A549 (cell line): ENCODE results near the gene SPRYD4. TPM values are rescaled to one million over a fixed set of nuclear protein-coding genes. Genes with fewer than 3 reads are reported as not detected.

Source experiments
- ATAC-seq, 2 experiments: fragments of 200-7000 bp in 1 of 2; fragments of >200 bp in 1 of 2; cut with Nextera tagmentation in 1 of 2; cut with Tn5 transposase in 1 of 2; 3 replicates each; pipeline versions ENCODE4 v1.8.0 to v1.9.1; 2018 to 2020; ENCODE audit warnings: mild to moderate bottlenecking in 1 of 2, moderate library complexity in 1 of 2
- CTCF ChIA-PET: fragments of 300-600 bp; sonication (Branson Sonifier 250); formaldehyde crosslinking; extraction: SDS; loops from one replicate; lab custom pipeline; 2021; ENCODE audit warnings: antibody characterized with exemption, inconsistent platforms; lab: Yijun Ruan, JAX
- POLR2A ChIA-PET: fragments of 350-600 bp; formaldehyde crosslinking; extraction: SDS; loops from one replicate; lab custom pipeline; 2021; ENCODE audit warnings: antibody characterized with exemption, inconsistent platforms; lab: Yijun Ruan, JAX
- DNase-seq, 2 experiments: peaks; one replicate each; pipeline versions ENCODE4 v3.0.0 to v3.0.0-alpha.2; 2011 to 2016; ENCODE audit warnings: low read depth in 1 of 2, low spot score in 1 of 2
- FAIRE-seq: peaks from 2 replicates; lab custom pipeline; 2011; peaks lifted over from hg19 to GRCh38; lab: Jason Lieb, UNC
- H3K27ac ChIP-seq, 2 experiments: fragments of >200 bp; sonication (Bioruptor Twin); formaldehyde crosslinking; 3 replicates each; pipeline ENCODE4 v1.5.1; 2016 to 2017
- H3K4me1 ChIP-seq: fragments of >200 bp; sonication (Bioruptor Twin); formaldehyde crosslinking; 3 replicates; pipeline ENCODE4 v1.6.1; 2016
- H3K4me2 ChIP-seq: fragments of >200 bp; sonication (Bioruptor Twin); formaldehyde crosslinking; 3 replicates; pipeline ENCODE4 v1.6.1; 2016
- H3K4me3 ChIP-seq: fragments of >200 bp; sonication (Bioruptor Twin); formaldehyde crosslinking; 3 replicates; pipeline ENCODE4 v1.5.1; 2016
- H3K9me3 ChIP-seq: fragments of >200 bp; sonication (Bioruptor Twin); formaldehyde crosslinking; 3 replicates; pipeline ENCODE4 v1.6.1; 2016
- CTCF ChIP-seq: fragments of >200 bp; sonication (Bioruptor Twin); formaldehyde crosslinking; IDR thresholded peaks from 3 replicates; pipeline ENCODE4 v1.5.1; 2016
- EHMT2 ChIP-seq: fragments of 200-600 bp; sonication (generic); IDR thresholded peaks from 2 replicates; pipeline ENCODE4 v1.6.1; 2016; ENCODE audit warnings: antibody characterized with exemption, low read depth, mild to moderate bottlenecking, moderate library complexity
- JUN ChIP-seq, 2 experiments: fragments of >200 bp; sonication (Bioruptor Twin); formaldehyde crosslinking; IDR thresholded peaks; 2 replicates in 1 of 2; 3 replicates in 1 of 2; pipeline ENCODE4 v1.6.1; 2016 to 2017
- KDM1A ChIP-seq: fragments of 200-600 bp; sonication (generic); IDR thresholded peaks from 2 replicates; pipeline ENCODE4 v1.6.1; 2016; ENCODE audit warnings: low read depth, mild to moderate bottlenecking
- MAZ ChIP-seq: fragments of 150-350 bp; IDR thresholded peaks from 2 replicates; pipeline ENCODE4 v1.6.1; 2014; ENCODE audit warnings: antibody characterized with exemption, low read depth, low read length, borderline replicate concordance
- NPAS2 ChIP-seq: fragments of 250-450 bp; sonication (Bioruptor Pico); IDR thresholded peaks from 2 replicates; pipeline ENCODE4 v1.8.0; 2022; ENCODE audit warnings: mild to moderate bottlenecking, moderate library complexity, borderline replicate concordance
- PBX3 ChIP-seq: IDR thresholded peaks from 2 replicates; pipeline ENCODE4 v1.6.1; 2012
- PHF8 ChIP-seq: fragments of 200-600 bp; sonication (generic); IDR thresholded peaks from 2 replicates; pipeline ENCODE4 v1.6.1; 2016; ENCODE audit warnings: low read depth, mild to moderate bottlenecking, antibody characterized with exemption, moderate library complexity, borderline replicate concordance
- RCOR1 ChIP-seq: fragments of 150-350 bp; IDR thresholded peaks from 2 replicates; pipeline ENCODE4 v1.6.1; 2014; ENCODE audit warnings: antibody characterized with exemption, low read length, low read depth
- REST ChIP-seq: fragments of 200-600 bp; sonication (generic); IDR thresholded peaks from 2 replicates; pipeline ENCODE4 v1.6.1; 2016; ENCODE audit warnings: antibody characterized with exemption, mild to moderate bottlenecking, moderate library complexity
- RNF2 ChIP-seq: fragments of 200-600 bp; sonication (generic); IDR thresholded peaks from 2 replicates; pipeline ENCODE4 v1.6.1; 2016; ENCODE audit warnings: low read depth, mild to moderate bottlenecking, antibody characterized with exemption, moderate library complexity, borderline replicate concordance
- ZNF302 ChIP-seq: fragments of 250-450 bp; sonication (Bioruptor Pico); IDR thresholded peaks from 2 replicates; pipeline ENCODE4 v1.9.0; 2021; ENCODE audit warnings: inconsistent platforms, mild to moderate bottlenecking, moderate library complexity
- WGBS: methylation state at CpG from one replicate; pipeline ENCODE4 v1.1.6; 2017; ENCODE audit errors: missing lambda C conversion rate; 5-methylcytosine and 5-hydroxymethylcytosine counted together
- polyA plus RNA-seq, 4 experiments: library from polyadenylated mRNA; depleted of rRNA in 3 of 4; stranded (reverse); fragments of >200 nt; fragmentation: RNase III in 1 of 4; extraction: RNeasy Plus Mini Kit Qiagen cat#74134 plus additional on column Dnase treatment in 1 of 4; gene quantifications; 2 replicates in 3 of 4; 3 replicates in 1 of 4; pipeline ENCODE4 v1.2.3, GENCODE V29; 2011 to 2017
- TF ChIP-seq, protein P1 (sequence below): IDR thresholded peaks from 2 replicates; pipeline ENCODE4 v1.6.1; 2012

Gene SPRYD4
- polyA plus RNA-seq, 2 of the 4 experiments (the other 2 are of a cell fraction): 2.2 to 3.5 TPM

DNA sequence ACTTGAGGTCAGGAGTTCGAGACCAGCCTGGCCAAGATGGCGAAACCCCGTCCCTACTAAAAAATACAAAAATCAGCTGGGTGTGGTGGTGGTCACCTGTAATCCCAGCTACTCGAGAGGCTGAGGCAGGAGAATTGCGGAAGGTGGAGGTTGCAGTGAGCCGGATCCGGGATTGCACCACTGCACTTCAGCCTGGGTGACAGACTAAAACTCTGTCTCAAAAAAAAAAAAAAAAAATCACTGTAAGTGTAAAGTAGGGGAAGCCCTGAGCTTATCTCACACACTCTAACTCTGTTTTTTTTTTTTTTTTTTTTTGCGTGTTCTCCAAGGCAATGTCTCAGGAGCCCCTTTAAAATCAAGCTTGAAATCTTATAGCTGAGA, 52.8 kb downstream of the SPRYD4 start (continued):
- TF ChIP-seq RNF2 (no peak), EHMT2 (no peak), ZNF302 (CRISPR knock-in tag) (no peak)
- TF ChIP-seq, protein P1, sequence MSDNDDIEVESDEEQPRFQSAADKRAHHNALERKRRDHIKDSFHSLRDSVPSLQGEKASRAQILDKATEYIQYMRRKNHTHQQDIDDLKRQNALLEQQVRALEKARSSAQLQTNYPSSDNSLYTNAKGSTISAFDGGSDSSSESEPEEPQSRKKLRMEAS: no peak
- TF ChIP-seq, all 56 proteins: peak for 0

DNA sequence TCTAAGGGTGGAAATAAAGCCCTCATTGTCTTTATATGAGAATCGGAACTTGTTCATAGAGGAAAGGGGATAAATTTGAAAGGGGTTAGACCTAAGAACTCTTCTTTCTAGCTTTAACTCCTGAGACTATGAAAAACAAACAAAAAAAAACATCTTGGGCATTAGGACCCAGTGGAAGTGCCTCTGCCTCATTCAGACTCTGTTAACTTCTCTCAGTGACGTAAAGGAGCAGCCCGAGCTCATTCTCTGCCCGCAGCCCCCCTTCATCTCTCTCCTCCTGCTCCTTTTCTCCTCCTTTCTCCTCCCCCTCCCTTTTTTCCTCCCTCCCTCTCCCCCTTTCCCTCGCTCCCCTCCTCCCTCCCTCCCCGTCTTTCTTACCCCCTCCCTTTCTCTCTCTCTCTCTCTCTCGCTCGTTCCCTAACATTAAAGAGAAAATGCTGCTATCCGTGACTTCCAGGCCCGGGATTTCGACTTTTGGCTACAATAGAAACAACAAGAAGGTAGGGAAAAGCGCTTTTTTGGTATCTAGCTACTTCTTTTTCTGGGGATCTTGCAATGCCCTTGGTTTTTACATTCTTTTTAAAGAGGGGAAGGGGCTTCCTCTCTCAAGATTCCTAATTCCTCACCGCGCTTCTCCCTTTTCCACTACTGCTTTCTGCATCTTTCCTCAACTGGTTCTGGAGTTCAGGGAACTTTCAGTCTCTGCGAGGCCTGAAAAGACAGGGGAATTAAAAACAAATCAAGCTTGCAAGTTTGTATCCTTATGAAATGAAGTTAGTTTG, 53.4 kb downstream of the SPRYD4 start, which contains the start of gene RBMS2:
TSS of gene RBMS2 (plus strand) at position 231 of the 782 bp plus-strand sequence. CDS start at position 435, 204 bp downstream.
- peak; percentile 91 to 95 for ATAC-seq
- TF ChIP-seq JUN (IDR thresholded peaks at IDR 0.05) (peak in 1 of 2 experiments; percentile 33; a peak in 2 of 5 replicates), REST (no peak), PHF8 (peak; percentile 33; the same call in 1 of the 2 replicates), KDM1A (peak; percentile 53; the same call in 1 of the 2 replicates), MAZ (peak; percentile 93; the same call in 1 of the 2 replicates)
- TF ChIP-seq, protein P1: peak; percentile 54; the same call in 1 of the 2 replicates
- Histone ChIP-seq H3K4me2 (peak within 1 kb of the TSS; percentile 74), H3K4me1 (peaks cover 70% of the 10 kb centered on the region), H3K27ac (peak within 1 kb of the TSS; percentile 87 to 89), H3K9me3 (no peaks in the 10 kb centered on the region), H3K4me3 (peak within 1 kb of the TSS; percentile 66)
- DNase-seq: peak; percentile 81 to 96
- WGBS: under 1% methylated on average over 13 of the region's 15 CpGs
- ChIA-PET POLR2A (interaction anchor here (0.6 to 1.6 kb wide), 10 partner anchors 9 to 188 kb away, joined by 3 to 11 read pairs (median 4); partner anchors contain the start of genes PAN2 and PTGES3), CTCF (interaction anchor here (0.6 to 6.1 kb wide), 14 partner anchors 8 to 204 kb away, joined by 3 to 36 read pairs (median 4); no protein-coding TSS in a partner anchor)
- FAIRE-seq: peak; percentile 88

DNA sequence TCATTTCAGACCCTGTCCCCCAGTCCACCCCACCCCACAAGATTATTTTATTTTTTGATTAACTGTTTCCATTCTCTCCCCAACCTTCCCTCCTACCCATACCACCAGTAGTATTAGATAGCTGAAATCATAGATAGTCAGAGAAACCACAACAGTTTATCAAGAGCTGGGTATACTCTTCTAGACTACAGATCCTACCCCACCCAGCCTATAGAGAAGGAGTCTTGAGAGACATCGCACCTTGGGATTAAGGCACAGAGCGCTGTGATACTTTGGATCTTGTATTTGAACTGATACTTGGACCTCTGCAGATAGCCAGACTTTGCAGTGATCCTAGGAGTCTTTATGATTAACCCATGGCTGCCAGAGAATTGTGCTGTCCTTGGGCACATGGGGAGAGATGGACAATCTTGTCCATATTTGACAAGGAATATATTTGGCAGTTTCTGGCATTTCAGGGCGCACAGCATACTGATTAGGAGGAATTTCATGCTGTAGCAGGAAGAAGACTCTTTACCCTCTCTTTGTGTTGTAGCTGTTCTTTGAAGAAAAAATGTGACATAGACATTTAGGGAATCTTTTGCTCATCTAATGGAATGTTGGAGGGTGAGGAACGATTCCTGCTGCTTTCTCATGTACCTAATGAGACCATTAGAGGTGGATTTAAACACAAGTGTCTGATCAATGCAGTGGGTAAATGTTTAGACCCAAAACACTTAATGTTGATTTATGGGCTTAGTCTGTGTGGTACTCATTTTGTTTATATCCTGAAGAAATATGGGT, 54.2 kb downstream of the SPRYD4 start:
- peak; percentile 36 for FAIRE-seq

More for the DNA sequence above, 54.2 kb downstream of the SPRYD4 start:
- Histone ChIP-seq H3K9me3 (no peaks in the 10 kb centered on the region), H3K27ac (peak overlapping the region; percentile 87 to 89), H3K4me2 (peak overlapping the region; percentile 74), H3K4me3 (peak overlapping the region; percentile 66), H3K4me1 (peaks cover 78% of the 10 kb centered on the region)
- ChIA-PET POLR2A (no interaction called here), CTCF (interaction anchor here (1.2 to 6.1 kb wide), 8 partner anchors 9 to 113 kb away, joined by 3 to 36 read pairs (median 6); no protein-coding TSS in a partner anchor)
- TF ChIP-seq PBX3 (no peak), CTCF (no peak), RCOR1 (no peak), NPAS2 (CRISPR knock-in tag) (no peak), MAZ (no peak)
- TF ChIP-seq, protein P1: peak; percentile 45; the same call in 1 of the 2 replicates
- DNase-seq (peak; percentile 36 to 45), ATAC-seq (peak; percentile 54 to 59)
- WGBS: 4% methylated on average over 4 of the region's 4 CpGs
